Measurements from ENCODE around the gene ZBTB7B. TPM values are rescaled to one million over a fixed set of nuclear protein-coding genes. Genes with fewer than 3 reads are reported as not detected.
"Not testable (repeated sequence)": the region's sequence is repeated elsewhere in the genome, so short reads cannot be mapped to it uniquely, and the experiment has no call there.

ZBTB7B gene
- total RNA-seq, 1 experiment from 2014 or later: 8.3 TPM

GRCh38 chr1:154968731-154969130, 33.9 kb upstream of the ZBTB7B start:
- DNase-seq (ENCODE audit: low spot score): no peak

GRCh38 chr1:154969246-154969645, 33.4 kb upstream of the ZBTB7B start:
- no peak for DNase-seq (ENCODE audit: low spot score)

GRCh38 chr1:154969860-154970452, 32.6 kb upstream of the ZBTB7B start:
- DNase-seq (ENCODE audit: low spot score): no peak

GRCh38 chr1:154970631-154971340, 31.8 kb upstream of the ZBTB7B start, which contains the start of gene SHC1:
TSS of gene SHC1 (minus strand) at chr1:154970747. CDS start at chr1:154970526, 221 bp downstream.
- DNase-seq (ENCODE audit: low spot score): peak; percentile 94

GRCh38 chr1:154971341-154971998, 31.1 kb upstream of the ZBTB7B start:
- peak; percentile 46 for DNase-seq (ENCODE audit: low spot score)

GRCh38 chr1:154972213-154972516, 30.4 kb upstream of the ZBTB7B start:
- no peak for DNase-seq (ENCODE audit: low spot score)

GRCh38 chr1:154972517-154973343, 29.9 kb upstream of the ZBTB7B start:
- DNase-seq (ENCODE audit: low spot score): peak; percentile 98

- DNase-seq (ENCODE audit: low spot score): peak; percentile 98
Measured at GRCh38 chr1:154973344-154974101, 29.1 kb upstream of the ZBTB7B start.

GRCh38 chr1:154974102-154974807, 28.3 kb upstream of the ZBTB7B start, which contains the start of gene CKS1B:
TSS of gene CKS1B (plus strand) at chr1:154974681. CDS start at chr1:154974746, 65 bp downstream.
- DNase-seq (ENCODE audit: low spot score): peak; percentile 100

GRCh38 chr1:154974808-154975408, 27.7 kb upstream of the ZBTB7B start:
- peak; percentile 97 for DNase-seq (ENCODE audit: low spot score)

GRCh38 chr1:154975409-154976059, 27.1 kb upstream of the ZBTB7B start:
- DNase-seq (ENCODE audit: low spot score): no peak

GRCh38 chr1:154977762-154978161, 24.8 kb upstream of the ZBTB7B start:
- not testable (repeated sequence) for DNase-seq (ENCODE audit: low spot score)

GRCh38 chr1:154978360-154978759, 24.2 kb upstream of the ZBTB7B start:
- no peak for DNase-seq (ENCODE audit: low spot score)

GRCh38 chr1:154982341-154982740, 20.3 kb upstream of the ZBTB7B start:
- DNase-seq (ENCODE audit: low spot score): no peak

GRCh38 chr1:154982897-154983648, 19.5 kb upstream of the ZBTB7B start, which contains the start of gene FLAD1:
TSS of gene FLAD1 (plus strand) at chr1:154983344. CDS start at chr1:154983695, 351 bp downstream.
- DNase-seq (ENCODE audit: low spot score): peak; percentile 99

- DNase-seq (ENCODE audit: low spot score): no peak
Measured at GRCh38 chr1:154983776-154984466, 18.7 kb upstream of the ZBTB7B start.

- not testable (repeated sequence) for DNase-seq (ENCODE audit: low spot score)
Measured at GRCh38 chr1:154986736-154987135, 15.9 kb upstream of the ZBTB7B start.

GRCh38 chr1:154987326-154987725, 15.3 kb upstream of the ZBTB7B start:
- DNase-seq (ENCODE audit: low spot score): no peak
